A549 (cell line): ENCODE results near the gene STAMBPL1. TPM values are rescaled to one million over a fixed set of nuclear protein-coding genes. Genes with fewer than 3 reads are reported as not detected.

Source experiments
- ATAC-seq, 2 experiments: fragments of 200-7000 bp in 1 of 2; fragments of >200 bp in 1 of 2; cut with Nextera tagmentation in 1 of 2; cut with Tn5 transposase in 1 of 2; 3 replicates each; pipeline versions ENCODE4 v1.8.0 to v1.9.1; 2018 to 2020; ENCODE audit warnings: mild to moderate bottlenecking in 1 of 2, moderate library complexity in 1 of 2
- CTCF ChIA-PET: fragments of 300-600 bp; sonication (Branson Sonifier 250); formaldehyde crosslinking; extraction: SDS; loops from one replicate; lab custom pipeline; 2021; ENCODE audit warnings: antibody characterized with exemption, inconsistent platforms; lab: Yijun Ruan, JAX
- POLR2A ChIA-PET: fragments of 350-600 bp; formaldehyde crosslinking; extraction: SDS; loops from one replicate; lab custom pipeline; 2021; ENCODE audit warnings: antibody characterized with exemption, inconsistent platforms; lab: Yijun Ruan, JAX
- DNase-seq, 2 experiments: peaks; one replicate each; pipeline versions ENCODE4 v3.0.0 to v3.0.0-alpha.2; 2011 to 2016; ENCODE audit warnings: low read depth in 1 of 2, low spot score in 1 of 2
- FAIRE-seq: peaks from 2 replicates; lab custom pipeline; 2011; peaks lifted over from hg19 to GRCh38; lab: Jason Lieb, UNC
- H3K27ac ChIP-seq, 2 experiments: fragments of >200 bp; sonication (Bioruptor Twin); formaldehyde crosslinking; 3 replicates each; pipeline ENCODE4 v1.5.1; 2016 to 2017
- H3K4me1 ChIP-seq: fragments of >200 bp; sonication (Bioruptor Twin); formaldehyde crosslinking; 3 replicates; pipeline ENCODE4 v1.6.1; 2016
- H3K4me2 ChIP-seq: fragments of >200 bp; sonication (Bioruptor Twin); formaldehyde crosslinking; 3 replicates; pipeline ENCODE4 v1.6.1; 2016
- H3K4me3 ChIP-seq: fragments of >200 bp; sonication (Bioruptor Twin); formaldehyde crosslinking; 3 replicates; pipeline ENCODE4 v1.5.1; 2016
- H3K9me3 ChIP-seq: fragments of >200 bp; sonication (Bioruptor Twin); formaldehyde crosslinking; 3 replicates; pipeline ENCODE4 v1.6.1; 2016
- BHLHE40 ChIP-seq: IDR thresholded peaks from 2 replicates; pipeline ENCODE4 v1.6.1; 2012; ENCODE audit warnings: low read depth, low read length, inconsistent platforms
- CHD4 ChIP-seq: fragments of 200-600 bp; sonication (generic); IDR thresholded peaks from 2 replicates; pipeline ENCODE4 v1.6.1; 2016; ENCODE audit warnings: antibody characterized with exemption, mild to moderate bottlenecking, borderline replicate concordance
- CTCF ChIP-seq: fragments of >200 bp; sonication (Bioruptor Twin); formaldehyde crosslinking; IDR thresholded peaks from 3 replicates; pipeline ENCODE4 v1.5.1; 2016
- EP300 ChIP-seq, 2 experiments: fragments of >200 bp; sonication (Bioruptor Twin); formaldehyde crosslinking; IDR thresholded peaks; 2 replicates in 1 of 2; 3 replicates in 1 of 2; pipeline ENCODE4 v1.6.1; 2016 to 2017
- ESRRA ChIP-seq: fragments of 150-350 bp; IDR thresholded peaks from 2 replicates; pipeline ENCODE4 v1.6.1; 2014; ENCODE audit warnings: mild to moderate bottlenecking, low read length, borderline replicate concordance
- FOXS1 ChIP-seq: fragments of 250-450 bp; sonication (Bioruptor Pico); IDR thresholded peaks from 2 replicates; pipeline ENCODE4 v1.5.0; 2020; ENCODE audit warnings: mild to moderate bottlenecking, moderate library complexity
- GATA3 ChIP-seq: IDR thresholded peaks from 2 replicates; pipeline ENCODE4 v1.6.1; 2012; ENCODE audit warnings: borderline replicate concordance
- HEYL ChIP-seq: fragments of 250-450 bp; sonication (Bioruptor Pico); IDR thresholded peaks from 2 replicates; pipeline ENCODE4 v1.8.0; 2021; ENCODE audit warnings: mild to moderate bottlenecking, moderate library complexity
- HMGXB4 ChIP-seq: fragments of 250-450 bp; sonication (Bioruptor Pico); IDR thresholded peaks from 2 replicates; pipeline ENCODE4 v1.5.0; 2021; ENCODE audit warnings: mild to moderate bottlenecking, moderate library complexity, borderline replicate concordance
- HOXA7 ChIP-seq: fragments of 250-450 bp; sonication (Bioruptor Pico); IDR thresholded peaks from 2 replicates; pipeline ENCODE4 v1.5.0; 2020; ENCODE audit warnings: mild to moderate bottlenecking, moderate library complexity
- HOXB13 ChIP-seq: fragments of 250-450 bp; sonication (Bioruptor Pico); IDR thresholded peaks from 2 replicates; pipeline ENCODE4 v1.5.0; 2020; ENCODE audit warnings: low read depth, mild to moderate bottlenecking, moderate library complexity
- JUN ChIP-seq, 2 experiments: fragments of >200 bp; sonication (Bioruptor Twin); formaldehyde crosslinking; IDR thresholded peaks; 2 replicates in 1 of 2; 3 replicates in 1 of 2; pipeline ENCODE4 v1.6.1; 2016 to 2017
- MAFK ChIP-seq: fragments of 450-650 bp; IDR thresholded peaks from 2 replicates; pipeline ENCODE4 v1.6.1; 2014; ENCODE audit not compliant: partially characterized antibody
- MAX ChIP-seq: IDR thresholded peaks from 2 replicates; pipeline ENCODE4 v1.6.1; 2012
- NPAS2 ChIP-seq: fragments of 250-450 bp; sonication (Bioruptor Pico); IDR thresholded peaks from 2 replicates; pipeline ENCODE4 v1.8.0; 2022; ENCODE audit warnings: mild to moderate bottlenecking, moderate library complexity, borderline replicate concordance
- PBX3 ChIP-seq: IDR thresholded peaks from 2 replicates; pipeline ENCODE4 v1.6.1; 2012
- PHF8 ChIP-seq: fragments of 200-600 bp; sonication (generic); IDR thresholded peaks from 2 replicates; pipeline ENCODE4 v1.6.1; 2016; ENCODE audit warnings: low read depth, mild to moderate bottlenecking, antibody characterized with exemption, moderate library complexity, borderline replicate concordance
- POLR2AphosphoS2 ChIP-seq: conservative IDR thresholded peaks from 2 replicates; pipeline ENCODE4 v1.6.1; 2012; ENCODE audit warnings: low read length, improper control_type of control experiment, inconsistent platforms
- RNF2 ChIP-seq: fragments of 200-600 bp; sonication (generic); IDR thresholded peaks from 2 replicates; pipeline ENCODE4 v1.6.1; 2016; ENCODE audit warnings: low read depth, mild to moderate bottlenecking, antibody characterized with exemption, moderate library complexity, borderline replicate concordance
- SMC3 ChIP-seq: fragments of >200 bp; sonication (Bioruptor Twin); formaldehyde crosslinking; IDR thresholded peaks from 3 replicates; pipeline ENCODE4 v1.6.1; 2018; ENCODE audit warnings: inconsistent platforms
- TFCP2L1 ChIP-seq: fragments of 250-450 bp; sonication (Bioruptor Pico); IDR thresholded peaks from 2 replicates; pipeline ENCODE4 v1.5.0; 2021; ENCODE audit warnings: mild to moderate bottlenecking
- TP53 ChIP-seq: fragments of 250-450 bp; sonication (Bioruptor Pico); IDR thresholded peaks from 2 replicates; pipeline ENCODE4 v1.5.0; 2021; ENCODE audit warnings: mild to moderate bottlenecking, moderate library complexity
- ZC3H11A ChIP-seq: fragments of 450-650 bp; IDR thresholded peaks from 2 replicates; pipeline ENCODE4 v1.6.1; 2014; ENCODE audit warnings: antibody characterized with exemption, mild to moderate bottlenecking
- ZFP36 ChIP-seq: fragments of 450-650 bp; IDR thresholded peaks from 2 replicates; pipeline ENCODE4 v1.6.1; 2014; ENCODE audit warnings: borderline replicate concordance; ENCODE audit not compliant: partially characterized antibody
- ZSCAN20 ChIP-seq: fragments of 250-450 bp; sonication (Bioruptor Pico); IDR thresholded peaks from 2 replicates; pipeline ENCODE4 v1.8.0; 2022; ENCODE audit warnings: mild to moderate bottlenecking, moderate library complexity
- WGBS: methylation state at CpG from one replicate; pipeline ENCODE4 v1.1.6; 2017; ENCODE audit errors: missing lambda C conversion rate; 5-methylcytosine and 5-hydroxymethylcytosine counted together
- polyA plus RNA-seq, 4 experiments: library from polyadenylated mRNA; depleted of rRNA in 3 of 4; stranded (reverse); fragments of >200 nt; fragmentation: RNase III in 1 of 4; extraction: RNeasy Plus Mini Kit Qiagen cat#74134 plus additional on column Dnase treatment in 1 of 4; gene quantifications; 2 replicates in 3 of 4; 3 replicates in 1 of 4; pipeline ENCODE4 v1.2.3, GENCODE V29; 2011 to 2017

The STAMBPL1 gene
- polyA plus RNA-seq, 2 of the 4 experiments (the other 2 are of a cell fraction): 29.0 to 32.1 TPM

- H3K4me2 ChIP-seq: no peak overlapping the region
- H3K4me3 ChIP-seq: no peak overlapping the region
- DNase-seq (no peak), ATAC-seq (no peak)
- POLR2A ChIA-PET: no interaction called here
- TF ChIP-seq ESRRA (no peak), GATA3 (no peak), JUN (IDR thresholded peaks at IDR 0.05) (no peak), FOXS1 (CRISPR knock-in tag) (no peak), HMGXB4 (CRISPR knock-in tag) (no peak), HEYL (CRISPR knock-in tag) (no peak), ZFP36 (no peak), TP53 (CRISPR knock-in tag) (no peak), RNF2 (no peak)
- TF ChIP-seq, all 56 proteins: peak for 0
- Histone ChIP-seq H3K4me1 (no peaks in the 10 kb centered on the region), H3K9me3 (no peaks in the 10 kb centered on the region), H3K27ac (no peak overlapping the region)
- CTCF ChIA-PET: no interaction called here
- no peak for FAIRE-seq
- WGBS: 71% methylated on average over 5 of the region's 5 CpGs
Measured at GRCh38 chr10:88953662-88954061, 73.6 kb downstream of the STAMBPL1 start.

GRCh38 chr10:88954458-88955083 is 74.5 kb downstream of the STAMBPL1 start:
- no peak overlapping the region for H3K4me2 ChIP-seq
- TF ChIP-seq ZSCAN20: no peak
- no peak overlapping the region for H3K27ac ChIP-seq
- DNase-seq: no peak
- H3K4me3 ChIP-seq: no peak overlapping the region
- 87% methylated on average over 4 of the region's 4 CpGs for WGBS
- ChIA-PET POLR2A (no interaction called here), CTCF (interaction anchor here (0.6 kb wide), 2 partner anchors 215 to 1344 kb away, joined by 3 to 5 read pairs; no protein-coding TSS in a partner anchor)
- no peak for ATAC-seq
- no peaks in the 10 kb centered on the region for H3K9me3 ChIP-seq
- H3K4me1 ChIP-seq: no peaks in the 10 kb centered on the region
- no peak for FAIRE-seq

- H3K4me2 ChIP-seq: no peak overlapping the region
- no peak for TF ChIP-seq ZC3H11A
- TF ChIP-seq FOXS1 (CRISPR knock-in tag): no peak
- TF ChIP-seq HOXA7 (CRISPR knock-in tag): no peak
- no peak for TF ChIP-seq HOXB13
- no peak for TF ChIP-seq RNF2
- TF ChIP-seq BHLHE40: no peak
- TF ChIP-seq PHF8: no peak
- TF ChIP-seq SMC3: no peak
- no peak for TF ChIP-seq MAX
- no peak for TF ChIP-seq HEYL (CRISPR knock-in tag)
- TF ChIP-seq, all 56 proteins: peak for 0
- WGBS: 63% methylated on average over 1 of the region's 1 CpG
- no peaks in the 10 kb centered on the region for H3K9me3 ChIP-seq
- DNase-seq (no peak), ATAC-seq (no peak), FAIRE-seq (no peak)
- no peaks in the 10 kb centered on the region for H3K4me1 ChIP-seq
- no peak overlapping the region for H3K27ac ChIP-seq
- ChIA-PET POLR2A (no interaction called here), CTCF (interaction anchor here (1.0 to 1.7 kb wide), 4 partner anchors 9 to 25 kb away, joined by 3 to 5 read pairs (median 4); no protein-coding TSS in a partner anchor)
- H3K4me3 ChIP-seq: no peak overlapping the region
Measured at GRCh38 chr10:88957381-88957780, 77.3 kb downstream of the STAMBPL1 start.

GRCh38 chr10:88958721-88959120 is 78.7 kb downstream of the STAMBPL1 start:
- DNase-seq (no peak), ATAC-seq (no peak), FAIRE-seq (no peak)
- no peaks in the 10 kb centered on the region for H3K4me1 ChIP-seq
- POLR2A ChIA-PET: no interaction called here
- no peak overlapping the region for H3K27ac ChIP-seq
- H3K4me3 ChIP-seq: no peak overlapping the region
- CTCF ChIA-PET: interaction anchor here (1.3 to 1.7 kb wide), 2 partner anchors 8 to 10 kb away, joined by 3 to 5 read pairs; no protein-coding TSS in a partner anchor
- no peaks in the 10 kb centered on the region for H3K9me3 ChIP-seq
- WGBS: 91% methylated on average over 6 of the region's 6 CpGs
- H3K4me2 ChIP-seq: no peak overlapping the region
- TF ChIP-seq POLR2AphosphoS2: no peak
- no peak for TF ChIP-seq NPAS2
- no peak for TF ChIP-seq CHD4
- TF ChIP-seq EP300 (IDR thresholded peaks at IDR 0.05): no peak
- TF ChIP-seq TP53 (CRISPR knock-in tag): no peak
- TF ChIP-seq ZFP36: no peak
- TF ChIP-seq PBX3: no peak
- TF ChIP-seq JUN (IDR thresholded peaks at IDR 0.05): no peak
- no peak for TF ChIP-seq ESRRA
- no peak for TF ChIP-seq FOXS1 (CRISPR knock-in tag)
- no peak for TF ChIP-seq CTCF
- no peak for TF ChIP-seq MAFK
- TF ChIP-seq SMC3: no peak
- TF ChIP-seq TFCP2L1: no peak
- TF ChIP-seq HOXB13: no peak
